NK-92 treated with Interleukin-12 subunit alpha and Interleukin-12 subunit beta, amount 100 ng/mL, for 24 hours (cell line): ENCODE results near the gene C19orf25.
"Not testable (repeated sequence)": the region's sequence is repeated elsewhere in the genome, so short reads cannot be mapped to it uniquely, and the experiment has no call there.

ENCODE experiments used
- DNase-seq: peaks from one replicate; lab custom pipeline; 2025; lab: John Stamatoyannopoulos, UW

C19orf25 gene

GRCh38 chr19:1481893-1482360, 2.9 kb upstream of the C19orf25 start:
- DNase-seq = no peak

- DNase-seq = no peak
Measured at GRCh38 chr19:1481224-1481892, 2.3 kb upstream of the C19orf25 start.

GRCh38 chr19:1477056-1477455, 2.0 kb downstream of the C19orf25 start:
- DNase-seq = not testable (repeated sequence)

GRCh38 chr19:1475751-1476437, 3.1 kb downstream of the C19orf25 start:
- DNase-seq = no peak

GRCh38 chr19:1474765-1475351, 4.2 kb downstream of the C19orf25 start:
- DNase-seq = no peak

- DNase-seq = no peak
Measured at GRCh38 chr19:1474011-1474764, 4.8 kb downstream of the C19orf25 start.

GRCh38 chr19:1473085-1473851, 5.7 kb downstream of the C19orf25 start:
- no peak for DNase-seq

GRCh38 chr19:1472231-1473084, 6.6 kb downstream of the C19orf25 start:
- no peak for DNase-seq

- no peak for DNase-seq
Measured at GRCh38 chr19:1471515-1472160, 7.4 kb downstream of the C19orf25 start.

- no peak for DNase-seq
Measured at GRCh38 chr19:1471010-1471514, 8.0 kb downstream of the C19orf25 start.

GRCh38 chr19:1470305-1471009, 8.6 kb downstream of the C19orf25 start:
- DNase-seq = no peak

- no peak for DNase-seq
Measured at GRCh38 chr19:1470055-1470304, 9.0 kb downstream of the C19orf25 start.

GRCh38 chr19:1469255-1470054, 9.6 kb downstream of the C19orf25 start:
- no peak for DNase-seq

GRCh38 chr19:1468821-1469254, 10.2 kb downstream of the C19orf25 start:
- no peak for DNase-seq

GRCh38 chr19:1468274-1468820, 10.7 kb downstream of the C19orf25 start:
- DNase-seq = no peak

- DNase-seq = no peak
Measured at GRCh38 chr19:1467490-1468273, 11.3 kb downstream of the C19orf25 start.

GRCh38 chr19:1467215-1467489, 11.9 kb downstream of the C19orf25 start:
- DNase-seq = no peak
